HG02763 (cell line): ENCODE results near the gene PIF1.
"Not testable (repeated sequence)": the region's sequence is repeated elsewhere in the genome, so short reads cannot be mapped to it uniquely, and the experiment has no call there.

Experiments
- ATAC-seq: cut with Tn5 transposase; IDR thresholded peaks from one replicate; pipeline ENCODE4 v1.9.1; 2021; ENCODE audit warnings: mild to moderate bottlenecking, moderate library complexity; ENCODE audit not compliant: unreplicated experiment

Gene PIF1

DNA sequence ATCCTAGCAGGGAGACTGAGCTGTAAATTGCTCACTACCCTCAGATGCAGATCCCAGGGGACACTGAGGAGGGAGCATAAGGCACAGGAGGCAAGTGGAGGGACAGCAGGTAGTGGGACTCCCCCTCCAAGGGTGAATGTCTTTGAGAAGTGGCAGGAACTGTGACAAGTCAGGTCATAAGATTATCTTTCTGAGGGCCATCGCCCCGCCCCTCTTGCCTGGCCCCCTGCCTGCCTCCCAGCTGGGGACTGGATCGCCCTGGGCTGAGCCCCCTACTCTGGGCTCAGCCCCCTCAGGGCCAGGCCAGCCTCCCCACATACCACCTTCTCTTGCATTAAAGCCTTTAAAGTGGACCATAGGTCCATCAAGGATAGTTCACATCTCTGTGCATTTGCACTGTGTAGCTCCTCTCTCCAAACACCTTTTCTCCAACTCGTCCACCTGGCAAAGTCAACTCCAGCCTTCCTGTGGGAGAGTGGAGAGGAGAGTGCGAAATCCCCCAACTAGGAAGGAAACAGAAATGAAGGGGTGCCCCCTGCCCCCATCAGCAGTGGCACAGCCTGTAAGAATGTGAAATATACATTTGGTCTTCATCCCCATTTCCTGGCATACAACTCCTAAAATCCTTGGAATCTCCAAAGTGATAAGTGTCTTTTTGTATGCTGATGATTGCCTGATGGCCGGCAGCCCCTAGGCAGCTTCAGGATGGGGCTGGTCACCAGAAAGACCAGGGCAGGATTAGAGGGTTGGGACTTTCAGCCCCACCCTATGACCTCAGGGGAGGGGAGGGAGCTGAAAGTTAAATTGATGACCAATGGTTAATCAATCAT lies 14.7 kb downstream of the PIF1 start:
- no peak for ATAC-seq

DNA sequence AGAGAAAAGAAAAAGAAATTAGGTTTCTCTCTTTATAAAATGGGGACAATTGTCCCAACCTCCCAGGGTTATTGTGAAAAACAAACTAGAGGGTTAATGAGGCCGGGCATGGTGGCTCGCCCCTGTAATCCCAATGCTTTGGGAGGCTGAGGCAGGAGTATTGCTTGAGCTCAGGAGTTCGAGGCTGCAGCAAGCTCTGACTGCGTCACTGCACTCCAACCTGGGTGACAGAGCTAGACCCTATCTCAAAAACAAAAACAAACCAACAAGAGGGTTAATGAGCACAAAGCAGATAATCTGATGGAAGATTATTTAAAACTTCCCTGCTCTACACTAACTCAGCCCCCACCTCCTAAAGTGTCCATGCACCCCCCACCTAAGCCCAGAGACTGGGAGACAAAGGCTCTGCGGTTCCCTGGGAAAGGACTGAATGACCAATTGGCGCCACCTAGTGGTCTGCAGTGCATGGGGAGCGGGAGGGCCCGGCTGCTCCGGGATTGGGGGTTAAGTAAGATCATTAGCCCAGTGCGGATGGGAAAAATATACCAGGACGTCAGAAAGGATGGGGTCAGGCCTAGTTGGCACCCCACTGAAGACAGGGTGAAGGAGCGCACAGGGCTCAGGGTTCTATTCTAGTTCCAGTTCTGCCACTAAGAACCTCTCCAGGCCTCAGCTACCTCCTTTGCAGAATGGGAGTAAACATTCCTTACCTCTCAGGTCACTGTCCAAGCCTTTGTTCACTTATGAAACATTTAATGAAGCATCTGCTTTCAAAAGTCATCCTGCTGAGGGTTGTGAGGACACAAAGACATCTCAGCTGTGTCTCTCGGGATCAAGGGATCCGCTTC lies 15.6 kb downstream of the PIF1 start:
- no peak for ATAC-seq

DNA sequence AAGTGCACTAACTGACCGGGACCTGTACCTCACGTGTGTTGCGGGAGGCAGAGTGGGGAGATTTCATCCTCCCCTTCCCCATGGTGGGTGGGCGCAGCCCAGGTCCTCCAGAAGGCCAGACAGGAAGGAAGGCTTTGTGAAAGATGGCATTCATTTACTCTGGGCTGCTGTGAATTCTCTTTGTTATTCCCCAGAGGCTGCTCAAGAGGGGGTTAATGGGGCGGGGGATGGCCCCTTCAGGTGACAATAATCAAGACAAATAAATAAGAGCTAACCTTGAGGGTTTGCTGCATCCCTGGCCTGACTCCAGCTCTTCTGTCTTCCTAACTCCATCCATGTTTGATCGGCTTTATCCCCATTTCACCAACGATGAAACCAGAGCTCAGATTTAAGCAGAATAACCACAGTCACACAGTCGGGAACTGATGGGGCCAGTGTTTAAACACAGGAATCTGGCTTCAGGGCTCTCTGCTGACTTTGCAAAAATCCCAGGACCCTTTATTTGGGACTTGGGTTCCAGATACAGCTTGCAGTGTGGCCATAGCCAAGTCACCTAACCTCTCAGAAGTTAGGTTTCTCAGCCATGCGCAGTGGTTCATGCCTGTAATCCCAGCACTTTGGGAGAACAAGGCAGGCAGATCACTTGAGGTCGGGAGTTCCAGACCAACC lies 16.5 kb downstream of the PIF1 start:
- no peak for ATAC-seq

DNA sequence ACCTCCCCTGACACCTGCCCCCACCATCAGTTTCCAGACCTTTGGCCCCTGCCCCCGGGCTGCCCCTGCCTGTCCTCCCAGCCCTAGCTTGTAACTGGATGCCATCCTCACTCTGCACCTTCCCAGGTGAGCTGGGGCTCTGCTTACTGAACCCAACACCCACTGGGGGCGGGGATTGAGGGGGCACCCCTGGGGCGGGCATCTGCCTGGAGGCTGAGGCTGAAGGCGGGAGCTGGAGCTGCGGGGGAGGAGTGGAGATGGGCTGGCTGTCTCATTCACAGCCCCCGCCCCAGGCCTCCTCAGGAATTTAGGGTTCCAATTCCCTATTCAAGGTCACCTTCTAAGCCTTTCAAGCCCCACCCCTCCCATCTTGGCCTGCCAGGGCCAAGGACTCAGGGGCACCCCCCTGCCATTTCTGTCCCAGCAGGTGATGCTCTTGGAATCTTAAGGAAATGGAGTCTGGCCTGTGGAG lies 17.7 kb downstream of the PIF1 start:
- ATAC-seq: no peak

DNA sequence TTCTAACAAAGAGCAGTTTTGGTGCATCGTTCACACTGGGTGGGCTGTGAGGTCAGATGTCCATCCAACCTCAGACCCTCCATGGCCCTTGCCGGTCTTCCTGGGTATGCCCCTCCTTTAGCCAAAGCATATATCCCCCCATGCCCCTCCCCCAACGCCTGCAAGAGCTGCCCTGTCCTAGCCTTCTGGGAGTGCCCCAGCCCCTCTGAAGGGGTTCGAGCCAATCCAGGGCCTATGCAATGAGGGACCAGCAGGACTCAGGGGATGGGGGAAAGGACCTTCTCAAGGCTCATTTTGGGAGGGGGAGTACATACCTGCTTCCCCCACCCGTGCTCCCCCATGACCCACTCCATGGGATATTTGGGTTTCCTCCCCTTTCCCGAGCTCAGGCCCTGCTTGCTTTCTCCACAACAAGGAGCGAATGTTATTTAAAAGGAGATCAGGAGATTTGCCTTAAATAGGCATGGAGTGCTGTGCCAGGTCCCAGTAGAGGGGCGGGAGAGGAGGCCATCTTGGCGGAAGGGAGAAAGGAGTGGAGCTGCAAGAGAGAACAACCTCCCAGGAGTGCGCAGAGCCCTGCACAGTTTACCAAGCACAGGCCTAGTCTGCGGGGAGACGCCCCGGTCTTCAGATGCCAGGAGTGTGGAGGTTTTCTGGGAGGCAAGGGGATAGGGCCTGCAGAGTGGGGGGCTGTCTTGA lies 18.2 kb downstream of the PIF1 start:
- no peak for ATAC-seq

DNA sequence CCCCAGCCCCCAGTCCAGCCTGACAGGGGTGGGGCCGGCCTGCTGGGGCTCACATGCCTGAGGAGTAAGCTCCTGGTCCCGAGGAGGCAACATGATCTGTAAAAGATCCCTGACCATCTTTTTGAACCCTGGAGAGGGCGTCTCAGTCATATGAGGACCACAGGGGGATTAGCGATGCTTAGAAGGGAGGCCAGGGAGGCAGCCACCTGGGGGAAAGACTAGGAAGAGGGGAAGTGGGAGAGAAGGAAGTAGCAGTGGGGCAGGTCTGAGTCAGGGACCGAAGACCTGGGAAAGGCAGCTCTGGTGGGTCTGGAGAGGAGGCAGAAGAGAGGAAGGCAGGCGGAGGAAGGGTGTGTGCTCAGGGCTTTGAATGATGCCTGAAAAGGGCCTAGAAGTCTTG lies 18.9 kb downstream of the PIF1 start:
- ATAC-seq: no peak

DNA sequence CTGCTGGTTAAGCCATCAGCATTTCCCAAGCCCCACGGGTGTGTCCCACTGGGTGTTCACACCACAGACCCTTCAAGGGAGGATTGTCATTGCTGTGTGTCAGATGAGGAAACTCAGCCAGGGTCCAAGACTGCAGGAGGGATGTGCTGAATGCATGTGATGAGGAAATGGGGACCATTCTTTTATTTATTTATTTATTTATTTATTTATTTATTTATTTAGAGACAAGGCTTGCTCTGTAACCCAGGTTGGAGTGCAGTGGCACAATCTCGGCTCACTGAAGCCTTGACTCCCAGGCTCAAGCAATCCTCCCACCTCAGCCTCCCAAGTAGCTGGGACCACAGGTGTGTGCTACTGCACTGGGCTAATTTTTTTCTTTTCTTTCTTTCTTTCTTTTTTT lies 20.8 kb downstream of the PIF1 start:
- no peak for ATAC-seq

DNA sequence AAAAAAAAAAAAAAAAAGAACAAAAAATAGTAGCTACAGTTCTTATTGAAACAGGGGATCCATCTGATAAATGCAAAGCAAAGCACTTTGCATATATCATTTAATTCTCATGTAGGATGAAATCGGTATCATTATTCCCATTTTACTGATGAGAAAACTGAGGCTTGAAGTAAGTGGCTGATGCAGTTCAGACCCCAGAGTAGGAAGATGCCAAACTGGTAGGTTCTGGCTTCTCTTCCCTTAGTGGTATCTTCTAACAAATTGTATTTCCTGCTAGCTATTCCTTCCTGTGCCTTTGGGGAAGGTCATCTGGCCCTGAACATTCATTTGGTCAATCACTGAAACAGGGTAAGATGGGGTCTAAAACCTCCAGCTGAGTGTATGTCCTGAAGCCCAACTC lies 21.9 kb downstream of the PIF1 start:
- ATAC-seq: no peak

DNA sequence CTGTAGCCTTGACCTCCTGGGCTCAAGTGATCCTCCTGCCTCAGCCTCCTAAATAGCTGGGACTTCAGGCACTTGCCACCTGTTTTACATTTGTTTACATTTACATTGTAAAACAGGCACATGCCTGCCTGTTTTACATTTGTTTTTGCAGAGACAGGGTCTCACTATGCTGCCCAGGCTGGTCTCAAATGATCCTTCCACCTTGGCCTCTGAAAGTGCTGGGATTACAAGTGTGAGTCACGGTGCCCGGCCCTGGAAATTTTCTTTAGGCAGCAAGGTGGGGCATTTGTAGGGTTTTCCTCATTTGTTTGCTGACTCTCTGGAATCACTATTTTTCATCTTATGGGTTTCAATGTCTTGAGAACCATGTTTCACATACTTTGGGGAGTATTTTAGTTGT lies 25.0 kb downstream of the PIF1 start:
- no peak for ATAC-seq

DNA sequence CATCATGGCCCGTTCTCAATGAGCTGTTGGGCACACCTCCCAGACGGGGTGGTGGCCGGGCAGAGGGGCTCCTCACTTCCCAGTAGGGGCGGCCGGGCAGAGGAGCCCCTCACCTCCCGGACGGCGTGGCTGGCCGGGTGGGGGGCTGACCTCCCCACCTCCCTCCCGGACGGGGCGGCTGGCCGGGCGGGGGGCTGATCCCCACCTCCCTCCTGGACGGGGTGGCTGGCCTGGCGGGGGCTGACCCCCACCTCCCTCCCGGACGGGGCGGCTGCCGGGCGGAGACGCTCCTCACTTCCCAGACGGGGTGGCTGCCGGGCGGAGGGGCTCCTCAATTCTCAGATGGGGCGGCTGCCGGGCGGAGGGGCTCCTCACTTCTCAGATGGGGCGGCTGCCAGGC lies 26.5 kb downstream of the PIF1 start:
- ATAC-seq: not testable (repeated sequence)

DNA sequence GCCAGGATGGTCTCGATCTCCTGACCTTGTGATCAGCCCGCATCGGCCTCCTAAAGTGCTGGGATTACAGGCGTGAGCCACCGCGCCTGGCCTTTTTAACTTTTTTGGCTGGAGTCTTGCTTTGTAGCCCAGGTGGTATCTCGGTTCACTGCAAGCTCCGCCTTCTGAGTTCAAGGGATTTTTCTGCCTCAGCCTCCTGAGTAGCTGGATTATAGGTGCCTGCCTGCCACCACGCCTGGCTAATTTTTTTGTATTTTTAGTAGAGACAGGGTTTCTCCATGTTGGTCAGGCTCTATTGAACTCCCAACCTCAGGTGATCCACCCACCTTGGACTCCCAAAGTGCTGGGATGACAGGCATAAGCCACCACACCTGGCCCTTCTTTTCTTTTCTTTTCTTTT lies 29.5 kb downstream of the PIF1 start:
- not testable (repeated sequence) for ATAC-seq

DNA sequence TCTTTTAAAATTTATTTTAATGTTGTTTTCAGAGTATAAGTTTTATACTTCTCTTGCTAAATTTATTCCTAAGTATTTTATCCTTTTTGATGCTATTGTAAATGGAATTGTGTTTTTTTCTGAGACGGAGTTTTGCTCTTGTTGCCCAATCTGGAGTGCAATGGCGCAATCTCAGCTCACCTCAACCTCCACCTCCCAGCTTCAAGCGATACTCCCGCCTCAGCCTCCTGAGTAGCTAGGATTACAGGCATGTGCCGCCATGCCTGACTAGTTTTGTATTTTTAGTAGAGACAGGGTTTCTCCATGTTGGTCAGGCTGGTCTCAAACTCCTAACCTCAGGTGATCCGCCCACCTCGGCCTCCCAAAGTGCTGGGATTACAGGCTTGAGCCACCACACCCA lies 30.1 kb downstream of the PIF1 start:
- ATAC-seq: not testable (repeated sequence)

DNA sequence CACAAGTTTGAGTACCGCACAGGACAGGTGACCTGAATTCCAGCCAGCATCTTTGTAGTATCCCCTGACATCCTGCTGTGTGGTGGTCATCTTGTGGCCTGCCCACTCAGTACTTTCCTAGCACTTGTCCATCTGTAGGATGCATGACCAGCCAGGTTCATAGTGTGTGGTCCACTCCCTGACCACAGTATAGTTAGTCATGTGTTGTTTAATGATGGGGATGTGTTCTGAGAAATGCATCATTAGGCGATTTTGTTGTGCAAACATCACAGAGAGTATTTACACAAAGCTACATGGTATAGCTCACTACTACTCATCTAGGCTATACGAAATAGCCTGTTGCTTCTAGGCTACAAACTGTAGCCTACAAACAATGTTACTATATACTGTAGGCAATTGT lies 33.2 kb downstream of the PIF1 start:
- no peak for ATAC-seq

DNA sequence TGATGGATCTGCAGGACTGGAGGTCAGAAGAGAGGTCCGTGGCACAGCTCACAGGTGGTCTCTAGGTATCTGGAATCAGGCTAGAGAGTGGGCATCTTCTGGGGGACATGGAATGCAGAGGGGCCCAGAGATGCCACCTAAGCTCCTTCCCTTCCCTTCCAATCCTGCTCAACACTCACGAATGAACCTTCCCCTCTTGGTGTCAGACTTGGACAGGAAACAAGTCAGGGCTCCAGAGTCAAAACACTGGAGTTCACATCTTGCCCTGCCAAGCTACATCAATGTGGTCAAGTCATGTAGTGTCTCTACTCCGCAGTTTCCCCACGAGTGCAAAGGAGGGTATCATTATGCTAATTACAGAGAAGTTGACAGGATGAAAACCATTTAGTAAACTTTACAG lies 34.0 kb downstream of the PIF1 start:
- ATAC-seq: no peak

DNA sequence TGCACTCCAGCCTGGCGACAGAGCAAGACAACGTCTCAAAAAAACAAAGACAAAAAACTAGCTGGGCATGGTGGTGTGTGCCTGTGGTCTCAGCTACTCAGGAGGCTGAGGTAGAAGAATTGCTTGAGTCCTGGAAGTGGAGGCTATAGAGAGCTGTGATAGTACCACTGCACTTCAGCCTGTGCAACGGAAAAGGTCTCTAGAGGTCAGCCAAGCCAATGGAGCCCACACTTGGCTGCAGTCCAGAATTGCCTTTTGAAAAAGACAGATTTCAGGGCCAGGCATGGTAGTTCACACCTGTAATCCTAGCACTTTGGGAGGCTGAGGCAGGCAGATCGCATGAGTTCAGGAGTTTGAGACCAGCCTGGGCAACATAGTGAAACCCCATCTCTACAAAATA lies 41.7 kb downstream of the PIF1 start:
- no peak for ATAC-seq

DNA sequence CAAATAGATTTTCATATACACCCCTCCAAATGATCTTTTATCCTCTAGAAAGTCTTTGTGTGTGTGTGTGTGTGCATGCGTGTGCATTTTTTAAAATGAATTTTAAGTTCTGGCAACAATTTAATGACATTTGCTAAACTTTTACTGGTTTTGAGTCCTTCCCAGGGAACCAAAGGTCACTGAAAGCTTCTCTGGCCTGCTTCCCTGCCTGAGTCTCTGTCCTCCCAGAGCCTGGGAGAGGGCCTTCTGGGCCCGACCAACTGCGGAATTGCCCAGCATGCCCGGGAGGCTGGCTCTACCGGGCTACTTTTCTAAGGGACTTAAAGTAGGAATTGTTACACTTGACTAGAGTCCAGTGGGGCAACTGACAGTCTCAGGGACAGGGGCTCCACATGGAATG lies 42.7 kb downstream of the PIF1 start:
- ATAC-seq: no peak

DNA sequence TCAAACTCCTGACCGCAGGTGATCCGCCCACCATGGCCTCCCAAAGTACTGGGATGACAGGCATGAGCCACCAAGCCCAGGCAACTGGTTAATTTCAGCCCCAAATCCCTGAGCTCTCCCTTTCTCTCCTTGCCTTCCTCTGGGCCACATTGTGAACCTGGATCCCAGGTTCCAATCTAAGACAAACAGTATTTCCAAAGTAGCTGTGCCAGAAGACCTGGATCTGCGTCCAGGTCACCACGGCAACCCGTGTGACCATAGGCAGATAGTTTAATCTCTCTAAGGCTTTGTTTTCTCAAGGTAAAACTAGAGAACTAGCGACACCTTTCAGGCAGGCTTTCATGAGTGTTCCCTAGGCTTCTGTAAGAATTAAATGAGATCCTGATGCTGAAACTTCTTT lies 44.1 kb downstream of the PIF1 start:
- ATAC-seq: no peak

DNA sequence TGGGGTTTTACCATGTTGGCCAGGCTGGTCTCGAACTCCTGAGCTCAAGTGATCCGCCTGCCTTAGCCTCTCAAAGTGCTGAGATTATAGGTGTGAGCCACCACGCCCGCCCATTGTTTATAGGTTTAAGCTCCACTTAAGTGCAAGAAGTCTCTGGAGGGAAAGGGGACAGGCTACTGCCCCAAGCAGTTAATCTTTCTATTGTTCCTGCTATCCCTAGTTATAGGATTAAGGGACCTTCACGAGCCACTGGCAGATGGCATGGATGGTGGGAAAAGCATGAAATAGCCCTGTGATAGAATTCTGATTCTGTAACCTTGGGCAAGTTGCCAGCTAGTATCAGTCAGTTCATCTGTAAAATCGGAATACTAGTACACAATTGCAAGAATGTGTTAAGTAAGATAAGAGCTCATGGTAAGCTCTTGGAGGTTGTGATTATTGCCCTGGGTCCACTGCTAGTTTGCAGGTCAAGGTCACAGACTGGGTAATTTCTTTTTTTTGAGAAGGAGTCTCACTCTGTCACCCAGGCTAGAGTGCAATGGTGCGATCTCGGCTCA lies 44.8 kb downstream of the PIF1 start:
- ATAC-seq: no peak

DNA sequence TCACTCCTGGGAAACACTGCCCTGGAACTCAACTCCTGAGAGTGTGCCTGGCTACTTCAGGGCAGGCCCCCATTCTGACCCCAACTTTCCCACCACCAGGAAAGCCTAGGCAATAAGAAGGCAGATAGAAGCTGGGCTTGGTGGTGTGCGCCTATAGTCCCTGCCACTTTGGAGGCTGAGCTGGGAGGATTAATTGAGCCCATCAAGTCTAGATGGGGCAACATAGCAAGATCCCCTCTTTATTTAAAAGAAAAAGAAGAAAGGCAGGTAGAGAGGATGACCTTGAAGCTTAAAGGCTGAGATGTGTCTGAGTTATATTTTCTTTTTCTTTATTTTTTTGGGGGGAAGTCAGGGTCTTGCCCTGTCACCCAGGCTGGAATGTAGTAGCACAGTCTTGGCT lies 45.8 kb downstream of the PIF1 start:
- no peak for ATAC-seq

DNA sequence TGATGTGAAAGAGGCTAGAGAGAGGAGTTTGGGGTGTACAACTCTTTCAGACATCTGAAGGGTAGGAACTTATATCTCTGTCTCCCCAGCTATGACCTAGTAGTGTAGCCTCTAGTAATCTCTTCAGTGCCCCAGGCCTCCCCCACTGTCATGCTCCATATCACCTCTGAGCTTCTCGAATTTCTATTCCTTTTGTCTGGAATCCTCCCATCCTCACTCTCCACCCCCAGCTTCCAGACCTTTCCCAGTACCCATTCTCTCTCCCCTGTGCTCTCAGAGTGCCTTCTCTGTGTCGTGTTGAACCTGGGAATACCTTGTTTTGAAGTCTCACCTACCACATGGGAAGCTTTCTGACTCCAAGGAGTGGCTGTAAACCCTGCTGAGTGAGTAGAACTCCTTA lies 46.4 kb downstream of the PIF1 start:
- ATAC-seq: no peak

DNA sequence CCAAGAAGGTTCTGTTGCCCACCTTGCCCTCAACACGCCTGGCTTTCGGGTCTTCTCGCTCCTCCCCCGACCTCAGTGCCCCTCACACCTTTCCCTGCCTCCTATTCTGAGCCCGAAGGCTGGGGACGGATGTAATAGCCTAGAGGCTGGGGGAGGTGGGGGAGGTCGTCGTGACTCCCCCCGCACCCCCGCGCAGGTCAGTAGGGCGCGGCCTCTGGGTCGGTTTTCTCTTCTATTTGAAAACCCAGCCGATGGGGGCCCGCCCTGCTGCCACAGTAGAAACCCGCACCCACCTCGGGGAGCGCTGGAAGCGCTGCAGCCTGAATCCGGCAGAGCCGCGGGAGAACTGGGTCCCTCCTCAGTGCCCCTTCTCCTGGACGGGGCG lies 49.1 kb downstream of the PIF1 start:
- no peak for ATAC-seq
